OCI-M2 (cell line): Measurements from ENCODE around the gene LCN2.
"Not testable (repeated sequence)": the region's sequence is repeated elsewhere in the genome, so short reads cannot be mapped to it uniquely, and the experiment has no call there.

Experiments used
- DNase-seq: peaks from one replicate; lab custom pipeline; 2025; ENCODE audit not compliant: unreplicated experiment; lab: John Stamatoyannopoulos, UW

The LCN2 gene

GRCh38 chr9:128149001-128149701, at the start of gene LCN2:
Gene LCN2 (plus strand): TSS chr9:128149453. CDS start chr9:128149526, 73 bp downstream.
- DNase-seq, result no peak

DNA sequence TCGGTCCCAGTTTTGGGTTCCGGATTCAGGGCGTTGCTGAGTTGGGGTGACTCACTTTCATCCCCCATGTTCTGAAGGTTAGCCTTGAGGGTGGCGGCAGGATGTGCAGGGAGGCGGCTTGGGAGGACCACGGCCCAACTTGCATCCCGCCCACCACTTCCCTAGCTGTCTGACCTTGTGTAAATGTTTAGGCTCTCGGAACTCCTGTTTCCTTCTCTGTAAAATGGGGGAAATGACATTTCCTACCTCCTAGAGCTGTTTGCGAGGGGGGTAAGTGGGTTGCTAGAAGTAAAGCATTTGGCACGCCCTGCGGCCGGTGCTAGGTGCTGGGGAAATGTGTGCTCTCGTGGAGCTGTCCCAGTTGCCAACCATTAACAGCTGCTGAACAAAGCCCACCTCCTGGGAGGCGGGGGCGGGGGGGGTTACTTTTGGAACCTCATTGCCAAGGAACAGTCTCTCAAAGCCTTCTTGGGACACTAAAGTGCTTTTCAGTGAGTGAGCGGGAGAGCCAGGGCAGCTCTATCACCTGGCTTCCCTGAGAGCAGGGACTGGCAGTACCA, 49.2 kb upstream of the LCN2 start:
- no peak for DNase-seq

DNA sequence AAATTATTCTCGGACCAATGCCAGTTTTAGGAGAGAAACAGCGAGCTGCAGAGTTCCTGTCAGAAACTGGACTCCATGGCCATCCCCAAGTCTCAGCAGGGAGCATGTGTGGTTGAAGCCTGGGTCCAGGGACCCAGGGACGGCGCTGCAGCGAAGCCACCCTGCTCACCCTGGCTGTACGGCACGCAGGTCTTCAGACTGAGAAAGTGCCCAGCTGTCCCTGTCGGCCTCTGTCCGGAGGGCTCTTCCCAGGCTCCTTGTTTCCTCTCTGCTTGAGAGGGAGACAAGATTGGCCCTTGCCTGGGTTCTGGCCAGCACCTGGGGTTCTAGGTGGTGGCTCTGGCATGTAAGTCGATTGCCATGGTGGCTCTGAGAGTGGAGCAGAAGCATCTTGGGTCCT, 48.7 kb upstream of the LCN2 start:
- DNase-seq, result no peak

DNA sequence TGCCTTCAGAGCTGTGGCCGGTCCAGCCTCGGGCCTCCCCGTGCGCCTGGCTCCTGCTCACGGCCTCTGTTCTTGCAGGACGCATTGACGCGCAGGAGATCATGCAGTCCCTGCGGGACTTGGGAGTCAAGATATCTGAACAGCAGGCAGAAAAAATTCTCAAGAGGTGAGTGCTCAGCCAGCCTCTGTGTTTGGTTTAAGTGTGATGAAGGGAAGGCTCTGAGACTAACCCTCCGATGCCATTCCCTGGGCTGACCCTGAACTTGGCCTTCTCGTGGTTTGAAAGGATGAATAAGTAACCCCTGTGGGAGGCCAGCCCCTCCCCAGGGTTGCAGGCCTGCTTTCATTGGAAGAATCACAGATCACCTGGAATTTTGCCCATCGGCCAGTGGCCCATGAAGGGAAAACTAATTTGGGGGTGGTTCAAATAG, 48.0 kb upstream of the LCN2 start:
- DNase-seq, result no peak

GRCh38 chr9:128101690-128102089, 47.6 kb upstream of the LCN2 start:
- DNase-seq, result no peak

DNA sequence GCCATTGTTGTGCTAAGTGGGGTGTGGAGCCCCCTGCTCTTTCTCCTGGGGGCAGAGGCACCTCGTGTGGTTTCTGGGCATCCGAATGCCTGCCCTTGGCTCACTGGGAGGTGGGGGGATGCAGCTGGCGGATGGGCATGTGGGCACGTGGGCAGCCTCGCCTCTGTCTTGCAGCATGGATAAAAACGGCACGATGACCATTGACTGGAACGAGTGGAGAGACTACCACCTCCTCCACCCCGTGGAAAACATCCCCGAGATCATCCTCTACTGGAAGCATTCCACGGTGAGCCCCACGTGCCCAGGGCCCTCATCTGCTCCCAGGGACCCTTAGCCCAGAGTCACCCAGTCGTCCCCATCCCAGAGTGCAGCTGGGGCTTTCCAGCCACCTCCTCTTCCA, 47.1 kb upstream of the LCN2 start:
- DNase-seq, result no peak

- DNase-seq, result no peak
Measured at GRCh38 chr9:128102861-128103588, 46.2 kb upstream of the LCN2 start.

GRCh38 chr9:128103589-128103962, 45.7 kb upstream of the LCN2 start:
- no peak for DNase-seq

GRCh38 chr9:128104171-128104618, 45.1 kb upstream of the LCN2 start:
- no peak for DNase-seq

DNA sequence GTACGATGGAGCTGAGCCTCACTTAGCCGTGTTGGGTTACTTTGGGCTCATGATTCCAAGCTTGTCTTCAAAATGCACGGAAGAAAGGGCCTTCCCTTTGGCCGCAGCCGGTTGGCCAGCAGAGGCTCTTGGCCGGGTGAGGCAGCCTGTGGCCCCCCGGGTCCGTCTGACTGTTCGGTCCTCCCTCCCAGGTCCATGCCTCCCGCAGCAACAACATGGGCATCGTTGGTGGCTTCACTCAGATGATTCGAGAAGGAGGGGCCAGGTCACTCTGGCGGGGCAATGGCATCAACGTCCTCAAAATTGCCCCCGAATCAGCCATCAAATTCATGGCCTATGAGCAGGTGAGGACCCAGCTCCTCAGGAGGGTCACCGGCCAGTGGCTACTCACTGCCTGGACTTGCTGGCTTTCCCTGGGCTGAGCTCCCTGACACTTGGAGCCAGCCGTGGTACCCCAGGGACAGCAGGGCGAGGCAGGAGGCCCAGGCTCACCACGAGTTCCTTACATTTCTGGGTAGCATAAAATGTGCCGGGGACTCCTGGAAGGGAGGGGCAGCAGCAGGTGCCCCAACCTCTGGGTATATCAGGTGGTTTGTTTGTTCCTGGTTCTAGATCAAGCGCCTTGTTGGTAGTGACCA, 43.6 kb upstream of the LCN2 start:
- no peak for DNase-seq

- no peak for DNase-seq
Measured at GRCh38 chr9:128106181-128106939, 42.9 kb upstream of the LCN2 start.

GRCh38 chr9:128106940-128107467, 42.2 kb upstream of the LCN2 start:
- no peak for DNase-seq

DNA sequence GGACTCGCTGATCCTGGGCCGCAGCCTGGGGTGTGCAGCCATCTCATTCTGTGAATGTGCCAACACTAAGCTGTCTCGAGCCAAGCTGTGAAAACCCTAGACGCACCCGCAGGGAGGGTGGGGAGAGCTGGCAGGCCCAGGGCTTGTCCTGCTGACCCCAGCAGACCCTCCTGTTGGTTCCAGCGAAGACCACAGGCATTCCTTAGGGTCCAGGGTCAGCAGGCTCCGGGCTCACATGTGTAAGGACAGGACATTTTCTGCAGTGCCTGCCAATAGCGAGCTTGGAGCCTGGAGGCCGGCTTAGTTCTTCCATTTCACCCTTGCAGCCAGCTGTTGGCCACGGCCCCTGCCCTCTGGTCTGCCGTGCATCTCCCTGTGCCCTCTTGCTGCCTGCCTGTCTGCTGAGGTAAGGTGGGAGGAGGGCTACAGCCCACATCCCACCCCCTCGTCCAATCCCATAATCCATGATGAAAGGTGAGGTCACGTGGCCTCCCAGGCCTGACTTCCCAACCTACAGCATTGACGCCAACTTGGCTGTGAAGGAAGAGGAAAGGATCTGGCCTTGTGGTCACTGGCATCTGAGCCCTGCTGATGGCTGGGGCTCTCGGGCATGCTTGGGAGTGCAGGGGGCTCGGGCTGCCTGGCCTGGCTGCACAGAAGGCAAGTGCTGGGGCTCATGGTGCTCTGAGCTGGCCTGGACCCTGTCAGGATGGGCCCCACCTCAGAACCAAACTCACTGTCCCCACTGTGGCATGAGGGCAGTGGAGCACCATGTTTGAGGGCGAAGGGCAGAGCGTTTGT, 41.6 kb upstream of the LCN2 start:
- DNase-seq, result no peak

GRCh38 chr9:128108269-128109049, 40.8 kb upstream of the LCN2 start:
- DNase-seq, result no peak

GRCh38 chr9:128109050-128109709, 40.1 kb upstream of the LCN2 start:
- no peak for DNase-seq

- DNase-seq, result not testable (repeated sequence)
Measured at GRCh38 chr9:128111726-128112125, 37.5 kb upstream of the LCN2 start.

GRCh38 chr9:128113526-128114325, 35.5 kb upstream of the LCN2 start:
- no peak for DNase-seq
